Measurements from ENCODE around the gene TOM1L2.

TOM1L2 gene

GRCh38 chr17:17826342-17826713 is 145.9 kb downstream of the TOM1L2 start:
- DNase-seq (ENCODE audit: low spot score), result no peak
- TF ChIP-seq, protein P1, sequence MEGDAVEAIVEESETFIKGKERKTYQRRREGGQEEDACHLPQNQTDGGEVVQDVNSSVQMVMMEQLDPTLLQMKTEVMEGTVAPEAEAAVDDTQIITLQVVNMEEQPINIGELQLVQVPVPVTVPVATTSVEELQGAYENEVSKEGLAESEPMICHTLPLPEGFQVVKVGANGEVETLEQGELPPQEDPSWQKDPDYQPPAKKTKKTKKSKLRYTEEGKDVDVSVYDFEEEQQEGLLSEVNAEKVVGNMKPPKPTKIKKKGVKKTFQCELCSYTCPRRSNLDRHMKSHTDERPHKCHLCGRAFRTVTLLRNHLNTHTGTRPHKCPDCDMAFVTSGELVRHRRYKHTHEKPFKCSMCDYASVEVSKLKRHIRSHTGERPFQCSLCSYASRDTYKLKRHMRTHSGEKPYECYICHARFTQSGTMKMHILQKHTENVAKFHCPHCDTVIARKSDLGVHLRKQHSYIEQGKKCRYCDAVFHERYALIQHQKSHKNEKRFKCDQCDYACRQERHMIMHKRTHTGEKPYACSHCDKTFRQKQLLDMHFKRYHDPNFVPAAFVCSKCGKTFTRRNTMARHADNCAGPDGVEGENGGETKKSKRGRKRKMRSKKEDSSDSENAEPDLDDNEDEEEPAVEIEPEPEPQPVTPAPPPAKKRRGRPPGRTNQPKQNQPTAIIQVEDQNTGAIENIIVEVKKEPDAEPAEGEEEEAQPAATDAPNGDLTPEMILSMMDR (IDR thresholded peaks at IDR 0.05; ENCODE audit: extremely low read depth, insufficient read depth, missing control alignments), result no peak
- in situ Hi-C loops (cut with MboI; ENCODE audit: low pct_unique_long_range_greater_than_20kb, low sequenced_read_pairs, unreplicated experiment), result no loop called here

- in situ Hi-C loops (cut with MboI; ENCODE audit: low pct_unique_long_range_greater_than_20kb, low sequenced_read_pairs, unreplicated experiment), result no loop called here
- DNase-seq (ENCODE audit: low spot score), result no peak
- TF ChIP-seq, protein P1 (IDR thresholded peaks at IDR 0.05; ENCODE audit: extremely low read depth, insufficient read depth, missing control alignments), result no peak
These were observed 147.2 kb downstream of the TOM1L2 start for GRCh38 chr17:17824783-17825614.

DNA sequence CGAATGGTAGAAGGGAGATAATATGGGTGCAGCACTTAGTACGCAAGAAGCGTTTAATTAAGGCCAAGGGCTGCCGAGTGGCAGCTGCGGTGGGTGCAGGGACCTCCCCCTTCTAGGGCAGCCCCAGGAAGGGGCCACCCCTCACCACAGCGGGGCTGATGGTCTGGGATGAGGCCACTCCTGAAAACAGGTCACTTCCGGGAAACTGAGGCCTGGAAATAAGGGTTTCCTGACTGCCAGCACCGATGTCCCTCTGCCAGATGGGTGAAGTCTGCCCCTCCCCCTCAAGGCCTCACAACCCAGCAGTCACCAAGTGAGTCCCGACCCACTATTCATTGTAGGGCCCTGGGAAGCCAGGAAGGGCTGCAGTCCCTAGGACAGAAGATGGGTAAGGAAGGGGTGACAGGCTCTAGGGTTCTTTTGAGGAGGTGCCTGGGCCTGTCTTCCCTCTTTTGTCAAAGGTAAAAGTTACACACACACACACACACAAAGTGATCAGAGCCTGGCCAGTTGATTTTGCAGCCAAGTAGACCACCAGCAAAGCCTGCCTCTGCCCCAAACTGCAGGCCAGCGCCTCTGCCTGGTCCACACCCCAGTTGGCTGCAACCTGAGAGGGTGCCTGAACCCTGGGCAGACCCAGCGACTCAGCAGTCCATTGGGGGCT is 147.9 kb downstream of the TOM1L2 start:
- DNase-seq (ENCODE audit: low spot score), result no peak
- in situ Hi-C loops (cut with MboI; ENCODE audit: low pct_unique_long_range_greater_than_20kb, low sequenced_read_pairs, unreplicated experiment), result no loop called here
- TF ChIP-seq, protein P1 (IDR thresholded peaks at IDR 0.05; ENCODE audit: extremely low read depth, insufficient read depth, missing control alignments), result no peak

DNA sequence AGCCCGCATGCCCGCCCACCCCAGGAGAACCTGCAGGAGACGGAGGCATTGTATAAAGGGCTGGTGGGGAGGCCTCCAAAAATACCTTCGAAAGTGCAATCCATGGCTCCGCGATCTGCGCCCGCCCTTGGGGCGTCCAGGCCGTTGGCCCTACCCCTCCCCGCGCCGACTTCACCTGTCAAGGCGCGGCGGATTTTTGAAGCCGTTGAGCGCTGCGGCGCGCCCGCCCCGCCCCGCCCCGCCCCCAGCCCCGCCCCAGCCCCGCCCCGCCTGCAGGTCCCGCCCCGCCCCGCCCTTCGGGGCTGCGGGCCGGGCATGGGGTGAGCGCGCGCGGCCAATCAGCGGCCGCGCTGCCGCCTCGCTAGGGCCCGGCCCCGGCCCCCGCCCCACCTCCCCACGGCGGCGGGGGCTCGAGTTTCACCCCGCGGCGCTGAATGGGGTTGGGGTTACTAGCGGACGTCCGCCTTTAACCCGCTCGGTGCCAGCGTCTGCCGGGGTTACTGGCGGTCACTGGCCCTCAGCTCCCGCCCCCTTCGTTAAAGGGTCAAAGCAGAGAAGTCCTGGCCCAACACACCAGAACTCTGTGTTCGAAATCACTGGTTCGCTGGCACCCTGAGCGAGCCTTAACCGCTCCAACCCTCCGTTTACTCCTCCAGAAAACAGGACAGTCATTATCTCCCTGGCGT is 148.6 kb downstream of the TOM1L2 start:
- TF ChIP-seq, protein P1 (IDR thresholded peaks at IDR 0.05; ENCODE audit: extremely low read depth, insufficient read depth, missing control alignments), result no peak
- in situ Hi-C loops (cut with MboI; ENCODE audit: low pct_unique_long_range_greater_than_20kb, low sequenced_read_pairs, unreplicated experiment), result no loop called here
- DNase-seq (ENCODE audit: low spot score), result peak; percentile 99

DNA sequence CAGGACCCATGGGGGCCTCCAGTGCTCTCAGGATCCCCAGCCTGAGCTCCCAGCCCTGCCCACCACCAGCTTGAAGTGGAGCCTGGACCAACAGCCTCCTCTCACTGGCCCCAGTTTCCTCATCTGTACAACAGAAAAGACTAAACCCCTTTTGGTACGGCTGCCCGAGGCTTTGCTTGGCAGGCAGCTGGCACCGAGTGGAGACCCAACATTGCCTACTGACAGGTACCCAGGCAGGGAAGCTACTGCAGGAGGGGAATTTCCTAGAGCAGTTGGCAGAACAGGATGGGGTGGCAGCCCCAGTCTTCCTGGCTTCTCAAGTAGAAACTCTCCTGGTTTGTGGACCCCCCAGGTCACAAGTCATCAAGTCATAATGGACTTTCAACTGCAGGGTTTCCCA is 149.6 kb downstream of the TOM1L2 start:
- no peak for DNase-seq (ENCODE audit: low spot score)
- in situ Hi-C loops (cut with MboI; ENCODE audit: low pct_unique_long_range_greater_than_20kb, low sequenced_read_pairs, unreplicated experiment), result no loop called here
- TF ChIP-seq, protein P1 (IDR thresholded peaks at IDR 0.05; ENCODE audit: extremely low read depth, insufficient read depth, missing control alignments), result no peak

DNA sequence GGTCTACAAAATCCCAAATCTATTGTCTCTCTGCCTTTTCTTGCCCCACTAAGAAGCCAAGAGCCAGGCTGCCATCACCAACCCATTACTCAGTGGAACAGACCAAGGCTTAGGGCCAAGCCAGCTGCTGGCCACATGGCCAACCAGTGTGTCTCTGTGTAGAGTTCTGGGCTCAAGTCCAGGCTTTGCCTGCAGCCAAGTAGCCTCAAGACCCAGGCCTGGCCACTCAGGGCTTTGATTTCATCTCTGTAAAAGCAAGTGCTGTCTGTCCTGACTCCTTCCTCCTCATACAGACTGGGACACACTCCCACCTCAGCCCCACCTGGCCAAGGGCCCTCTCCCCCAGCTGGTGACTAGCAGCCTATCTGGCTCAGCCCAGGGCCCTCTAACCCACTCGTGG is 150.0 kb downstream of the TOM1L2 start:
- TF ChIP-seq, protein P1 (IDR thresholded peaks at IDR 0.05; ENCODE audit: extremely low read depth, insufficient read depth, missing control alignments), result no peak
- DNase-seq (ENCODE audit: low spot score), result no peak
- in situ Hi-C loops (cut with MboI; ENCODE audit: low pct_unique_long_range_greater_than_20kb, low sequenced_read_pairs, unreplicated experiment), result no loop called here
